GM12878 (cell line): ENCODE data around the gene CNDP2. TPM values are rescaled to one million over a fixed set of nuclear protein-coding genes. Genes with fewer than 3 reads are reported as not detected.
A peak's percentile ranks its signal among the peaks of the same experiment; 100 is the strongest.

ENCODE experiments used
- BCL11A ChIP-seq: IDR thresholded peaks from 2 replicates; pipeline ENCODE4 v1.6.1; 2011; ENCODE audit warnings: low read depth, low read length
- CBX5 ChIP-seq: sonication (generic); IDR thresholded peaks from 2 replicates; pipeline ENCODE4 v1.6.1; 2016; ENCODE audit warnings: low read depth, moderate library complexity, mild to moderate bottlenecking, inconsistent platforms
- CHD1 ChIP-seq: IDR thresholded peaks from 2 replicates; pipeline ENCODE4 v1.6.1; 2012; ENCODE audit warnings: low read depth, low read length, improper control_type of control experiment
- EGR1 ChIP-seq, 2 experiments: IDR thresholded peaks; 1 replicate in 1 of 2; 2 replicates in 1 of 2; pipeline ENCODE4 v1.6.1; 2011 to 2012; ENCODE audit warnings: low read depth in 2 of 2, low read length in 2 of 2, borderline replicate concordance in 1 of 2, mild to moderate bottlenecking in 1 of 2, moderate library complexity in 1 of 2
- ELK1 ChIP-seq: IDR thresholded peaks from 2 replicates; pipeline ENCODE4 v1.6.1; 2012; ENCODE audit warnings: low read depth, low read length, improper control_type of control experiment
- FOXM1 ChIP-seq: IDR thresholded peaks from 2 replicates; pipeline ENCODE4 v1.6.1; 2012; ENCODE audit warnings: low read depth, mild to moderate bottlenecking, inconsistent platforms, low read length, moderate library complexity
- HCFC1 ChIP-seq: fragments of 150-350 bp; IDR thresholded peaks from 2 replicates; pipeline ENCODE4 v1.6.1; 2014; ENCODE audit warnings: low read length
- HDAC6 ChIP-seq: fragments of 200-600 bp; sonication (generic); IDR thresholded peaks from one replicate; pipeline ENCODE4 v1.8.0; 2017; ENCODE audit warnings: antibody characterized with exemption; ENCODE audit not compliant: unreplicated experiment
- NFXL1 ChIP-seq: fragments of 450-650 bp; IDR thresholded peaks from 2 replicates; pipeline ENCODE4 v1.6.1; 2017; ENCODE audit warnings: antibody characterized with exemption, mild to moderate bottlenecking, borderline replicate concordance
- NRF1 ChIP-seq: conservative IDR thresholded peaks from 2 replicates; pipeline ENCODE4 v1.6.1; 2011; ENCODE audit warnings: mild to moderate bottlenecking, low read depth, low read length, improper control_type of control experiment
- REST ChIP-seq: IDR thresholded peaks from 2 replicates; pipeline ENCODE4 v1.6.1; 2012; ENCODE audit warnings: mild to moderate bottlenecking, low read depth, low read length
- SMC3 ChIP-seq: IDR thresholded peaks from 2 replicates; pipeline ENCODE4 v1.6.1; 2011; ENCODE audit warnings: low read length, improper control_type of control experiment, borderline replicate concordance
- ZZZ3 ChIP-seq: IDR thresholded peaks from 2 replicates; pipeline ENCODE4 v1.6.1; 2011; ENCODE audit warnings: low read depth; ENCODE audit not compliant: control insufficient read depth, insufficient read length
- polyA plus RNA-seq, 11 experiments: library from polyadenylated mRNA; depleted of rRNA in 4 of 11; unstranded in 6 of 11; stranded (reverse) in 5 of 11; fragments of >200 nt; fragmentation: Nextera tagmentation in 4 of 11; fragmentation: Illumina TruSeq in 1 of 11; extraction: Ambion mirVana in 4 of 11; extraction: Trizol in 1 of 11; gene quantifications; 1 replicate in 1 of 11; 2 replicates in 10 of 11; pipeline versions ENCODE4 v1.2.1 to v1.2.3, GENCODE V29; 2011 to 2016; ENCODE audit warnings: inconsistent platforms in 2 of 11, missing spikeins in 2 of 11, low read depth in 1 of 11
- total RNA-seq, 4 experiments: library from RNA; depleted of rRNA in 3 of 4; stranded (reverse); fragments of >200 nt in 3 of 4; fragmentation: Illumina TruSeq in 1 of 4; extraction: Trizol in 1 of 4; gene quantifications; 2 replicates each; pipeline versions ENCODE4 v1.2.1 to v1.2.3, GENCODE V29; 2013 to 2021
- TF ChIP-seq, protein P1 (sequence below): fragments of 450-650 bp; IDR thresholded peaks from 2 replicates; pipeline ENCODE4 v1.6.1; 2017; ENCODE audit warnings: mild to moderate bottlenecking, moderate library complexity
- TF ChIP-seq, protein P2 (sequence below): fragments of 450-650 bp; IDR thresholded peaks from 2 replicates; pipeline ENCODE4 v1.6.1; 2017; ENCODE audit warnings: mild to moderate bottlenecking, low read depth, inconsistent platforms; ENCODE audit not compliant: poor library complexity, severe bottlenecking
- TF ChIP-seq, protein P3 (sequence below): fragments of 150-350 bp; IDR thresholded peaks from 2 replicates; pipeline ENCODE4 v1.6.1; 2014; ENCODE audit warnings: mild to moderate bottlenecking, low read depth, low read length

Gene CNDP2
- total and polyA plus RNA-seq, 10 of the 15 experiments (the other 5 are each of a cell fraction or from before 2014, with no cell fraction given) = 63.5 to 213 (median 158) TPM

GRCh38 chr18:74498712-74499627 is 2.8 kb downstream of the CNDP2 start (continued):
- TF ChIP-seq, protein P1, sequence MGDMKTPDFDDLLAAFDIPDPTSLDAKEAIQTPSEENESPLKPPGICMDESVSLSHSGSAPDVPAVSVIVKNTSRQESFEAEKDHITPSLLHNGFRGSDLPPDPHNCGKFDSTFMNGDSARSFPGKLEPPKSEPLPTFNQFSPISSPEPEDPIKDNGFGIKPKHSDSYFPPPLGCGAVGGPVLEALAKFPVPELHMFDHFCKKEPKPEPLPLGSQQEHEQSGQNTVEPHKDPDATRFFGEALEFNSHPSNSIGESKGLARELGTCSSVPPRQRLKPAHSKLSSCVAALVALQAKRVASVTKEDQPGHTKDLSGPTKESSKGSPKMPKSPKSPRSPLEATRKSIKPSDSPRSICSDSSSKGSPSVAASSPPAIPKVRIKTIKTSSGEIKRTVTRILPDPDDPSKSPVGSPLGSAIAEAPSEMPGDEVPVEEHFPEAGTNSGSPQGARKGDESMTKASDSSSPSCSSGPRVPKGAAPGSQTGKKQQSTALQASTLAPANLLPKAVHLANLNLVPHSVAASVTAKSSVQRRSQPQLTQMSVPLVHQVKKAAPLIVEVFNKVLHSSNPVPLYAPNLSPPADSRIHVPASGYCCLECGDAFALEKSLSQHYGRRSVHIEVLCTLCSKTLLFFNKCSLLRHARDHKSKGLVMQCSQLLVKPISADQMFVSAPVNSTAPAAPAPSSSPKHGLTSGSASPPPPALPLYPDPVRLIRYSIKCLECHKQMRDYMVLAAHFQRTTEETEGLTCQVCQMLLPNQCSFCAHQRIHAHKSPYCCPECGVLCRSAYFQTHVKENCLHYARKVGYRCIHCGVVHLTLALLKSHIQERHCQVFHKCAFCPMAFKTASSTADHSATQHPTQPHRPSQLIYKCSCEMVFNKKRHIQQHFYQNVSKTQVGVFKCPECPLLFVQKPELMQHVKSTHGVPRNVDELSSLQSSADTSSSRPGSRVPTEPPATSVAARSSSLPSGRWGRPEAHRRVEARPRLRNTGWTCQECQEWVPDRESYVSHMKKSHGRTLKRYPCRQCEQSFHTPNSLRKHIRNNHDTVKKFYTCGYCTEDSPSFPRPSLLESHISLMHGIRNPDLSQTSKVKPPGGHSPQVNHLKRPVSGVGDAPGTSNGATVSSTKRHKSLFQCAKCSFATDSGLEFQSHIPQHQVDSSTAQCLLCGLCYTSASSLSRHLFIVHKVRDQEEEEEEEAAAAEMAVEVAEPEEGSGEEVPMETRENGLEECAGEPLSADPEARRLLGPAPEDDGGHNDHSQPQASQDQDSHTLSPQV = no peak
- no peak for TF ChIP-seq EGR1 (IDR thresholded peaks at IDR 0.05; ENCODE audit: borderline replicate concordance in 1 of 2, low read depth in 2 of 2, low read length in 2 of 2)
- TF ChIP-seq SMC3 = no peak
- no peak for TF ChIP-seq NFXL1
- TF ChIP-seq REST = no peak
- TF ChIP-seq NRF1 = peak; percentile 38
- no peak for TF ChIP-seq HCFC1
- no peak for TF ChIP-seq ZZZ3
- TF ChIP-seq ELK1 = no peak
- TF ChIP-seq, protein P2, sequence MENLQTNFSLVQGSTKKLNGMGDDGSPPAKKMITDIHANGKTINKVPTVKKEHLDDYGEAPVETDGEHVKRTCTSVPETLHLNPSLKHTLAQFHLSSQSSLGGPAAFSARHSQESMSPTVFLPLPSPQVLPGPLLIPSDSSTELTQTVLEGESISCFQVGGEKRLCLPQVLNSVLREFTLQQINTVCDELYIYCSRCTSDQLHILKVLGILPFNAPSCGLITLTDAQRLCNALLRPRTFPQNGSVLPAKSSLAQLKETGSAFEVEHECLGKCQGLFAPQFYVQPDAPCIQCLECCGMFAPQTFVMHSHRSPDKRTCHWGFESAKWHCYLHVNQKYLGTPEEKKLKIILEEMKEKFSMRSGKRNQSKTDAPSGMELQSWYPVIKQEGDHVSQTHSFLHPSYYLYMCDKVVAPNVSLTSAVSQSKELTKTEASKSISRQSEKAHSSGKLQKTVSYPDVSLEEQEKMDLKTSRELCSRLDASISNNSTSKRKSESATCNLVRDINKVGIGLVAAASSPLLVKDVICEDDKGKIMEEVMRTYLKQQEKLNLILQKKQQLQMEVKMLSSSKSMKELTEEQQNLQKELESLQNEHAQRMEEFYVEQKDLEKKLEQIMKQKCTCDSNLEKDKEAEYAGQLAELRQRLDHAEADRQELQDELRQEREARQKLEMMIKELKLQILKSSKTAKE = no peak
- no peak for TF ChIP-seq FOXM1
- TF ChIP-seq, protein P3, sequence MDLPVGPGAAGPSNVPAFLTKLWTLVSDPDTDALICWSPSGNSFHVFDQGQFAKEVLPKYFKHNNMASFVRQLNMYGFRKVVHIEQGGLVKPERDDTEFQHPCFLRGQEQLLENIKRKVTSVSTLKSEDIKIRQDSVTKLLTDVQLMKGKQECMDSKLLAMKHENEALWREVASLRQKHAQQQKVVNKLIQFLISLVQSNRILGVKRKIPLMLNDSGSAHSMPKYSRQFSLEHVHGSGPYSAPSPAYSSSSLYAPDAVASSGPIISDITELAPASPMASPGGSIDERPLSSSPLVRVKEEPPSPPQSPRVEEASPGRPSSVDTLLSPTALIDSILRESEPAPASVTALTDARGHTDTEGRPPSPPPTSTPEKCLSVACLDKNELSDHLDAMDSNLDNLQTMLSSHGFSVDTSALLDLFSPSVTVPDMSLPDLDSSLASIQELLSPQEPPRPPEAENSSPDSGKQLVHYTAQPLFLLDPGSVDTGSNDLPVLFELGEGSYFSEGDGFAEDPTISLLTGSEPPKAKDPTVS = no peak
- no peak for TF ChIP-seq BCL11A
- TF ChIP-seq CHD1 = no peak
- no peak for TF ChIP-seq CBX5
- no peak for TF ChIP-seq HDAC6
